ENCODE measurements around the gene HINFP.

The HINFP gene

DNA sequence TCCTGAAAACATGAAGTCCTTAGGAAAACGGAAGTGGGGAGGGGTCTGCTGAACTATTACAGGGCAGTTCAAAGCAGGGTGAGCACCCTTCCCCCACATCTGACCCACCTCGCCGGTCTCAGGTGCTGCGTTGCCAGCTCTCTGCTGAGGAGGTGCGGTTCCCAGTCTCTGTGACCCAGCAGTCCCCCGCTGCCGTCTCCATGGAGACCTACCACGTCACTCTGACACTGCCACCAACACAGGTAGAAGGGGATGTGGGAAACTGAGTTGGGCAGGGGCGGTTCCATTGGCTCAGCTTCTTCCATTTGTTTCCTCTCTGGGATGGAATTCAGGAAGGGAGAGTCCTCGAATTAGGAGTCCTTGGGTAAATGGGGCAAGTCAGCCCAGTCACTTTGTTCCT lies 10.9 kb upstream of the HINFP start:
- ATAC-seq = no peak
- TF ChIP-seq, protein P1, sequence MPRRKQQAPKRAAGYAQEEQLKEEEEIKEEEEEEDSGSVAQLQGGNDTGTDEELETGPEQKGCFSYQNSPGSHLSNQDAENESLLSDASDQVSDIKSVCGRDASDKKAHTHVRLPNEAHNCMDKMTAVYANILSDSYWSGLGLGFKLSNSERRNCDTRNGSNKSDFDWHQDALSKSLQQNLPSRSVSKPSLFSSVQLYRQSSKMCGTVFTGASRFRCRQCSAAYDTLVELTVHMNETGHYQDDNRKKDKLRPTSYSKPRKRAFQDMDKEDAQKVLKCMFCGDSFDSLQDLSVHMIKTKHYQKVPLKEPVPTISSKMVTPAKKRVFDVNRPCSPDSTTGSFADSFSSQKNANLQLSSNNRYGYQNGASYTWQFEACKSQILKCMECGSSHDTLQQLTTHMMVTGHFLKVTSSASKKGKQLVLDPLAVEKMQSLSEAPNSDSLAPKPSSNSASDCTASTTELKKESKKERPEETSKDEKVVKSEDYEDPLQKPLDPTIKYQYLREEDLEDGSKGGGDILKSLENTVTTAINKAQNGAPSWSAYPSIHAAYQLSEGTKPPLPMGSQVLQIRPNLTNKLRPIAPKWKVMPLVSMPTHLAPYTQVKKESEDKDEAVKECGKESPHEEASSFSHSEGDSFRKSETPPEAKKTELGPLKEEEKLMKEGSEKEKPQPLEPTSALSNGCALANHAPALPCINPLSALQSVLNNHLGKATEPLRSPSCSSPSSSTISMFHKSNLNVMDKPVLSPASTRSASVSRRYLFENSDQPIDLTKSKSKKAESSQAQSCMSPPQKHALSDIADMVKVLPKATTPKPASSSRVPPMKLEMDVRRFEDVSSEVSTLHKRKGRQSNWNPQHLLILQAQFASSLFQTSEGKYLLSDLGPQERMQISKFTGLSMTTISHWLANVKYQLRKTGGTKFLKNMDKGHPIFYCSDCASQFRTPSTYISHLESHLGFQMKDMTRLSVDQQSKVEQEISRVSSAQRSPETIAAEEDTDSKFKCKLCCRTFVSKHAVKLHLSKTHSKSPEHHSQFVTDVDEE (CRISPR knock-in tag; IDR thresholded peaks at IDR 0.05) = no peak
- TF ChIP-seq RARB (CRISPR knock-in tag; IDR thresholded peaks at IDR 0.05) (no peak), ZNF70 (CRISPR knock-in tag; IDR thresholded peaks at IDR 0.05) (no peak), ZNF8 (CRISPR knock-in tag; IDR thresholded peaks at IDR 0.05) (no peak), SNAI2 (CRISPR knock-in tag; IDR thresholded peaks at IDR 0.05) (no peak), PPARA (CRISPR knock-in tag; IDR thresholded peaks at IDR 0.05; ENCODE audit: borderline replicate concordance) (no peak), ZFP30 (CRISPR knock-in tag; IDR thresholded peaks at IDR 0.05) (no peak), ESRRG (CRISPR knock-in tag; IDR thresholded peaks at IDR 0.05) (no peak), TCF4 (CRISPR knock-in tag; IDR thresholded peaks at IDR 0.05; ENCODE audit: borderline replicate concordance) (no peak), ZFP3 (CRISPR knock-in tag; IDR thresholded peaks at IDR 0.05) (no peak), CSDC2 (CRISPR knock-in tag; IDR thresholded peaks at IDR 0.05) (no peak), ARNTL (CRISPR knock-in tag; IDR thresholded peaks at IDR 0.05; ENCODE audit: borderline replicate concordance, low read depth) (no peak)
- TF ChIP-seq, protein P2, sequence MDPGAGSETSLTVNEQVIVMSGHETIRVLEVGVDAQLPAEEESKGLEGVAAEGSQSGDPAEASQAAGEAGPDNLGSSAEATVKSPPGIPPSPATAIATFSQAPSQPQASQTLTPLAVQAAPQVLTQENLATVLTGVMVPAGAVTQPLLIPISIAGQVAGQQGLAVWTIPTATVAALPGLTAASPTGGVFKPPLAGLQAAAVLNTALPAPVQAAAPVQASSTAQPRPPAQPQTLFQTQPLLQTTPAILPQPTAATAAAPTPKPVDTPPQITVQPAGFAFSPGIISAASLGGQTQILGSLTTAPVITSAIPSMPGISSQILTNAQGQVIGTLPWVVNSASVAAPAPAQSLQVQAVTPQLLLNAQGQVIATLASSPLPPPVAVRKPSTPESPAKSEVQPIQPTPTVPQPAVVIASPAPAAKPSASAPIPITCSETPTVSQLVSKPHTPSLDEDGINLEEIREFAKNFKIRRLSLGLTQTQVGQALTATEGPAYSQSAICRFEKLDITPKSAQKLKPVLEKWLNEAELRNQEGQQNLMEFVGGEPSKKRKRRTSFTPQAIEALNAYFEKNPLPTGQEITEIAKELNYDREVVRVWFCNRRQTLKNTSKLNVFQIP (CRISPR knock-in tag; IDR thresholded peaks at IDR 0.05; ENCODE audit: borderline replicate concordance, low read depth) = no peak
- TF ChIP-seq, protein P3, sequence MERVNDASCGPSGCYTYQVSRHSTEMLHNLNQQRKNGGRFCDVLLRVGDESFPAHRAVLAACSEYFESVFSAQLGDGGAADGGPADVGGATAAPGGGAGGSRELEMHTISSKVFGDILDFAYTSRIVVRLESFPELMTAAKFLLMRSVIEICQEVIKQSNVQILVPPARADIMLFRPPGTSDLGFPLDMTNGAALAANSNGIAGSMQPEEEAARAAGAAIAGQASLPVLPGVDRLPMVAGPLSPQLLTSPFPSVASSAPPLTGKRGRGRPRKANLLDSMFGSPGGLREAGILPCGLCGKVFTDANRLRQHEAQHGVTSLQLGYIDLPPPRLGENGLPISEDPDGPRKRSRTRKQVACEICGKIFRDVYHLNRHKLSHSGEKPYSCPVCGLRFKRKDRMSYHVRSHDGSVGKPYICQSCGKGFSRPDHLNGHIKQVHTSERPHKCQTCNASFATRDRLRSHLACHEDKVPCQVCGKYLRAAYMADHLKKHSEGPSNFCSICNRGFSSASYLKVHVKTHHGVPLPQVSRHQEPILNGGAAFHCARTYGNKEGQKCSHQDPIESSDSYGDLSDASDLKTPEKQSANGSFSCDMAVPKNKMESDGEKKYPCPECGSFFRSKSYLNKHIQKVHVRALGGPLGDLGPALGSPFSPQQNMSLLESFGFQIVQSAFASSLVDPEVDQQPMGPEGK (CRISPR knock-in tag; IDR thresholded peaks at IDR 0.05; ENCODE audit: borderline replicate concordance) = no peak
- TF ChIP-seq, protein P4, sequence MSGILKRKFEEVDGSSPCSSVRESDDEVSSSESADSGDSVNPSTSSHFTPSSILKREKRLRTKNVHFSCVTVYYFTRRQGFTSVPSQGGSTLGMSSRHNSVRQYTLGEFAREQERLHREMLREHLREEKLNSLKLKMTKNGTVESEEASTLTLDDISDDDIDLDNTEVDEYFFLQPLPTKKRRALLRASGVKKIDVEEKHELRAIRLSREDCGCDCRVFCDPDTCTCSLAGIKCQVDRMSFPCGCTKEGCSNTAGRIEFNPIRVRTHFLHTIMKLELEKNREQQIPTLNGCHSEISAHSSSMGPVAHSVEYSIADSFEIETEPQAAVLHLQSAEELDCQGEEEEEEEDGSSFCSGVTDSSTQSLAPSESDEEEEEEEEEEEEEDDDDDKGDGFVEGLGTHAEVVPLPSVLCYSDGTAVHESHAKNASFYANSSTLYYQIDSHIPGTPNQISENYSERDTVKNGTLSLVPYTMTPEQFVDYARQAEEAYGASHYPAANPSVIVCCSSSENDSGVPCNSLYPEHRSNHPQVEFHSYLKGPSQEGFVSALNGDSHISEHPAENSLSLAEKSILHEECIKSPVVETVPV (CRISPR knock-in tag; IDR thresholded peaks at IDR 0.05) = no peak

DNA sequence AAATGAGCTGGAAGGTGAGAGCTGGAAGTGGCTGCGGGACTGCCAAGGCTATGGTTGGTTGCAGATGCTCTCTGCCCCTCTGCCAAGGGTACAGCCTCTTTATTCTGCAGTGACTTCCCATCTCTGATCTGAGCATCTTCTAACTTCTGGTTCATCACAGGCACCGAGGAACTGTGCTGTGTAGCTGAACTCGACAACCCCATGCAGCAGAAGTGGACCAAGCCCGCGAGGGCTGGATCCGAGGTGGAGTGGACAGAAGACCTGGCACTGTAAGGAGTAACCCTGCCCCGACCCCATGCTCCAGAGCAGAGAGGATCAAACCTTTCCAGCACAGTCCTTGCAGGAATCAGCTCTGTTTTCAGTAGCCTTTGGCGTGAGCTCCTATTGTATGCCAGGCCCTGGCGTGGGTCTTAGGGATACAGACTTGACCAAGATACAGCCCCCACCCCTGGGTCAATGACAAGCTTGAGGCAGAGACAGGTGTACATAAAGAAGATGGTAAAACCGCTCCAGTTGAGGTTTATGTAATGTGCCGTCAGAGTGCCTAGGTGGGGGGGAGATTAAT lies 9.9 kb upstream of the HINFP start:
- no peak for ATAC-seq
- TF ChIP-seq, protein P5, sequence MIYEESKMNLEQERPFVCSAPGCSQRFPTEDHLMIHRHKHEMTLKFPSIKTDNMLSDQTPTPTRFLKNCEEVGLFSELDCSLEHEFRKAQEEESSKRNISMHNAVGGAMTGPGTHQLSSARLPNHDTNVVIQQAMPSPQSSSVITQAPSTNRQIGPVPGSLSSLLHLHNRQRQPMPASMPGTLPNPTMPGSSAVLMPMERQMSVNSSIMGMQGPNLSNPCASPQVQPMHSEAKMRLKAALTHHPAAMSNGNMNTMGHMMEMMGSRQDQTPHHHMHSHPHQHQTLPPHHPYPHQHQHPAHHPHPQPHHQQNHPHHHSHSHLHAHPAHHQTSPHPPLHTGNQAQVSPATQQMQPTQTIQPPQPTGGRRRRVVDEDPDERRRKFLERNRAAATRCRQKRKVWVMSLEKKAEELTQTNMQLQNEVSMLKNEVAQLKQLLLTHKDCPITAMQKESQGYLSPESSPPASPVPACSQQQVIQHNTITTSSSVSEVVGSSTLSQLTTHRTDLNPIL (CRISPR knock-in tag; IDR thresholded peaks at IDR 0.05; ENCODE audit: low read depth) = no peak
- TF ChIP-seq ESRRG (CRISPR knock-in tag; IDR thresholded peaks at IDR 0.05) = no peak

DNA sequence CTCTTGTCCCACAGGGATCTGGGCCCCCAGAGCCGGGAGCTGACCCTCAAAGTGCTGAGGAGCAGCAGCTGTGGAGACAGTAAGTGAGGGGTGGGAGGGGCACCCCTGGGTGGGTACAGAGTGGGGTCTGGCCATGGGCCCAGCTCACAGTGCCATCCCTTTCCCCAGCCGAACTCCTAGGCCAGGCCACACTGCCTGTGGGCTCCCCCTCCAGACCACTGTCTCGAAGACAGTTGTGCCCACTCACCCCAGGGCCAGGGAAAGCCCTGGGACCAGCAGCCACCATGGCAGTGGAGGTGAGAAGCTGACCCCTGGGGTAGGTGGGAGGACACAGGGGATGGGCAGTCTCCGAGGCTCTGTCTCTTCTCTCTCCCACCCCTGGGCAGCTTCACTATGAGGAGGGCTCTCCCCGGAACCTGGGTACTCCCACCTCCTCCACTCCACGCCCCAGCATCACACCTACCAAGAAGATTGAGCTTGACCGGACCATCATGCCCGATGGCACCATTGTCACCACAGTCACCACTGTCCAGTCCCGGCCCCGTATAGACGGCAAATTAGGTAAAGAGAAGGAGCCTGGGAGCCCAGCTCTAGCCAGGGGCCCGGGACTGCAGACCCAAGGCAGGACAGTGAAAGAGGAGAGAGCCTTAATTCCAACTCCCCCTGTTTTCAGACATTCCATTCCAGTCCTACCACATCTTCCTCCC lies 8.9 kb upstream of the HINFP start:
- TF ChIP-seq PPARA (CRISPR knock-in tag; IDR thresholded peaks at IDR 0.05; ENCODE audit: borderline replicate concordance) (no peak), ZNF8 (CRISPR knock-in tag; IDR thresholded peaks at IDR 0.05) (no peak), TOX (CRISPR knock-in tag; IDR thresholded peaks at IDR 0.05; ENCODE audit: borderline replicate concordance) (no peak), ARNTL (CRISPR knock-in tag; IDR thresholded peaks at IDR 0.05; ENCODE audit: borderline replicate concordance, low read depth) (no peak), ZNF565 (CRISPR knock-in tag; conservative IDR thresholded peaks at IDR 0.05; ENCODE audit: low read depth) (no peak), ZFP30 (CRISPR knock-in tag; IDR thresholded peaks at IDR 0.05) (no peak), TCF4 (CRISPR knock-in tag; IDR thresholded peaks at IDR 0.05; ENCODE audit: borderline replicate concordance) (no peak), ZNF70 (CRISPR knock-in tag; IDR thresholded peaks at IDR 0.05) (no peak), ZC3H10 (CRISPR knock-in tag; IDR thresholded peaks at IDR 0.05) (no peak), BACH2 (CRISPR knock-in tag; IDR thresholded peaks at IDR 0.05; ENCODE audit: borderline replicate concordance) (no peak), SNAI2 (CRISPR knock-in tag; IDR thresholded peaks at IDR 0.05) (no peak), OSR1 (CRISPR knock-in tag; IDR thresholded peaks at IDR 0.05) (no peak), CSDC2 (CRISPR knock-in tag; IDR thresholded peaks at IDR 0.05) (no peak)
- TF ChIP-seq, protein P1 (CRISPR knock-in tag; IDR thresholded peaks at IDR 0.05) = no peak
- TF ChIP-seq, protein P4 (CRISPR knock-in tag; IDR thresholded peaks at IDR 0.05) = no peak
- ATAC-seq = no peak
